Dermis lymphatic vessel endothelial cell (primary cell): ENCODE data around the gene YPEL5. TPM values are rescaled to one million over a fixed set of nuclear protein-coding genes. Genes with fewer than 3 reads are reported as not detected.

Experiments
- total RNA-seq: library from RNA; depleted of rRNA; stranded (reverse); fragments of >200 nt; gene quantifications from 2 replicates; pipeline ENCODE4 v1.2.1, GENCODE V29; 2014

YPEL5 gene
- 104 and 139 TPM in 2 replicates for total RNA-seq

DNA sequence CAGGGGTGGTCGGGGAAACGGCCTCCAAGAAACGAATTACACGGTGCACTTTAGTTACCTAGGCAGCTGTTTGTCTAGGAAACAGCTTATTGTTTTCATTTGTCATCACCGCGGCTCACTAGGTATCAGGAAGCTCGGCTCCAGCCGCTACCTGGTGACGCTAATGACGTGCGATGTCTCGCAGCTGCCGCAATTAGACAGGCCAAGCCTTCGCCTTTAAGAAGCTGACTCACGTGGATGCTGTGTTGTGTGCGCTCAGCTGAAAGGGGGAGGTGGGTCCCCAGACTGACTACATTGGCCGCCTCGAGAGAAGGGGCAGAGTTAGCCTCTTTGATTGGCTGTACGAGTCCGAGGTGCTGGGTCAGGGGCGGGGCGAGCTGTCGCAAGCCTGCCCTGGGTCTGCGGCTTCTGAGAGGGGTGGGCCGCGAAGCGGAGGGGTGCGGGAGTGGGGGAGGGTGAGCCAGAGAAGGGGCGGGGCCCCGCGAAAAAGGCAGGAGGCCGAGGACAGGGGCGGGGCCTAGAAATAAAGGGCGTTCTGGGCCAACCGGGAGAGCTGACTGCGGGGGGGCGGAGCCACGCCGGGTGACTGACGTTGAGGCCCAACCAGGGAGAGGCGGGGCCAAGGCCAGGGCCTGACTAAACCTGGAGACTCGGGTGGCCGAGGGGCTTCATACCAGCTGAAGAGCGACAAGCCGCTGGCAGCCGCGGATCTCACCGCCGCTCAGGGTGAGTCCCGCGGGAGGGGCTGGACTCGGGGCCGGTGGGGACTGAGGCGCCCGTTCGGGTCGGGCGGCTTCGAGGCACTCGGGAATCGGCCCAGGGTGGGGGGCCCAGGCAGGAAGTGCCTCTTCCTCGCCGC is at the start of gene YPEL5:
Gene YPEL5, plus strand, starts transcription at position 671 of the 859 bp plus-strand sequence. CDS start 9,645 bp downstream, outside the sequence.

Other genes starting within 250 kb of the YPEL5 start
- not detected in 2 replicates for gene ALK, start 225.4 kb upstream of the YPEL5 start, total RNA-seq
- 73.8 and 87.7 TPM in 2 replicates for gene LBH, start 84.5 kb downstream of the YPEL5 start, total RNA-seq